CD4-positive, alpha-beta T cell treated with Interleukin-10 for 1 hour (primary cell): Measurements from ENCODE around the gene HOMER2.
"Not testable (repeated sequence)": the region's sequence is repeated elsewhere in the genome, so short reads cannot be mapped to it uniquely, and the experiment has no call there.

Experiments
- DNase-seq: peaks from one replicate; pipeline ENCODE4 v3.0.0-alpha.2; 2020

HOMER2 gene

DNA sequence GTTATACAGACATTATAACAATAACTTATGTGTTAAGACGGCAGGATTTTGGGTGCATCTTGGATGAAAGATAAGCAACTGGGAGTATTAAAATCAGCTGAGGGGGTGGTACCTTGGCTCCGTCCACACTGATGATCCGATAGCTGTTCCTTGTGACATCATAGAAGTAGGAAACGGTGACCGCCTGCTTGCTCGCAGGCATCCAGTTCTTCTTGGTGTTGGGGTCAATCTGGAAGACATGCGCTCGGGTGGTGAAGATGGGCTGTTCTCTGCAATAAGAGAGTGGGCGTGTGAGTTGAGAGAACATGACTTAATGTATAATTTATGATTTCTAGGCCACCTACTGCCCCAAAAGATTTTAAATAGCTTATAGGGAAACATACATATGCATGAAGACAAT is 59.9 kb downstream of the HOMER2 start:
- DNase-seq, result no peak

DNA sequence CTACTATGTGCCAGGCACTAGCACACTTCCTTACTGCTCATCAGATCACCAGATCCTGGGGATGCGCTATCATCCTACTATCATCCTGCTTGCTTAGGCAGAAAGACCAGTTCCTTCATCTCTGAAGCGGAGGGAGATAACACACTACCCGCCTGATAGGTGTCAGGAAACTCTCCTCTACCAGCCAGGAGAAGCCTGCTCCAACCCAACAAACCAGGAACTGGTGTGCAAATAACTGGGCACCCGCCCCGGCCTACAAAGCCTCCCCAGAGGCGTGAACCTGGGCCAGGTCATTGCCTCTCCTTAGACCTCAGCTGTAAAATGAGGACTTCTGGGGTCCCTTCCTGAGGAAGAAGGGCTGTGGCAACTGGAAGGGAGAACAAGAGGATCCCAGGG is 61.5 kb downstream of the HOMER2 start:
- no peak for DNase-seq

DNA sequence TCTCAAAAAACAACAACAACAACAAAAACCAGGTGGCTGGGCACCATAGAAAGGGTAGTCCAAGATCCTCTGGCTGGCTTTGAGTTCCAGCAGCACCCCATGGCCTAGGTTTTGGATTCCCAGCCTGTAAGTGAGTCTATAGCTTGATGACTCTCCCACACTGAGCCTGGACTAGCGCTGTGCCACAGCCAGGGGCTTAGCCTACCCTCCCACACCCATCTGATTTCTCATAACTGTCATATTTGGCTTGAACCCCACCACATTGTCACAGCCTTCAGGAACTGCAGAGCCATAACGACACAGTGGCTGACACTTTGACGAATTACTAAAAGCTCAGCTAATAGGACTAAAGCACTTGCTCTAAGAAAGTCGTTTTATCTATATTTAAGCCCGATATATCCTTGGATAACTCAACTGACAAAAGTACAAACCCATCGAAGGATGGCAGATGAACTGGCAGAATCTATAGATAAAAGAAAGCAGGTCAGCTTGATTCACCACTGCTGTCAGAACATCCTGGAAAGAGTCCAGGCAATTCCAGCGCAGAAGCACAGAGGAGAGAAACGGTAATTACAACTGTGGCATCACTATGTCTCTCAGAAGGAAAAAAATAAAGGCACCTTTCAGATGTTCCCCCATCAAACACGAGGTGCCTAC is 62.1 kb downstream of the HOMER2 start:
- no peak for DNase-seq

DNA sequence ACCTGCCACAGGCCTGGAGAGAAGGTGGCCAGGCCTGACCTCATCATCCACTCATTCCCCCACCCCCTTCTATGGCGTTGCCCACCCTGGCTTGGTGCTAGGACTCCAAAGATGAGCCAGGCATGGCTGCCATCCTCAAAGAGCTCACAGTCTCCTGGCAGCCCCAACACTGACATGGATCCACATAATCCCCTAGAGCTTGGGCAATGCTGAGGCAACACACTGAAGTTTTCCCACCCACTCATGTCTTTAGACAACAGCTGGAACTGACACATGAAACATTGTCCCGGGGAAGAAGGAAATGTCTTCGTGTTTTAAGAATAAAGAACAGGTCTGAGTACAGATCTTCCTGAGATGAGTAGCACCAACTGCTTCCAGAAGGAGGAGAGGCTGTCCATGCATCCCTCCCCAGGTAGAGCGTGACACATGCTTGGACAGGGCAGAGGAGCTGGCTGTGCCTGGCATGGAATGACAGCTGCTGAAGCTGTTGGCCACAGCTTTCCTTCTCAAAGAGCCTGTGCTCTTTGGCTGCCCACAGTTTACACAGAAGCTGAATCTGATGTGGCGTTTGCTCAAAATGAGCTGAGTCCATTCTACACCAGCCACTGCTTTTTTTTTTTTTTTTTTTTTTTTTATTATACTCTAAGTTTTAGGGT is 70.1 kb downstream of the HOMER2 start:
- DNase-seq, result no peak

DNA sequence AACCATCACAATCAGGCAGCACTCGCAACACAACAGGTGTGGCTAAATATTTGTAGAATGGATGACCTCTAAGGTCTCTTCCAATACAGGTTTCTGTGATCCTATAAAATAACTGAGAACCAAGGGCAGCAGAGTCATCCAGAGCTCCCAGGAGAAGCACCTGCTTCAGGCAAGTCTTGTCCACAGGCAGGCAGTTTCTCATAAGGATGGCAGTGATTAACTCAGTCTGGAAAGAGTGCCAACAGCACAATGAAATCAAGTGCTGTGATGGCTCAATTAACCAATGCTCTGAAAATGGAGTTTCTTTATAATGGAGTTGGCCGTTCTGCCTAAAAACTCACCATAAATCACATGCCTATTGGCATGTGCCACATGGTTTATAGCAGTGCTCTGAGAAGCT is 70.8 kb downstream of the HOMER2 start:
- no peak for DNase-seq

DNA sequence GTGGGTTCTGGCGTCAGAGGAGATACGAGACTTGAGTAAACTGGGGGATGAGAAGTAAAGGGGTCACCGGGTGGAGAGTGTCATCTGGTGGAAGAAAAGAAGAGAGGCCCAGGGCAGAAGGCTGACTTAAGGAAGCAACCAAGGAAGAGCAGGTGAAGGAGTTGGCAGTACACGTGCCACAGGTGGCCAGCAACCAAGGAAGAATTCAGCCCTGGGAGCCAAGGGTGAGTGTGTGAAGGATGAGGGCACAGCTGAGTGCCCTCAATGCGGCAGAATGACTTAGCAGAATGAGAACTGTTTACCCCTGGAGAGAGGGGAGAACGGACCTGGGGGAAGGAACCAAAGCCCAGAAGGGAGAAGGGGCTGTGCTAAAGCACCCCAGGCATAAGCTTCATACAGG is 71.8 kb downstream of the HOMER2 start:
- no peak for DNase-seq

DNA sequence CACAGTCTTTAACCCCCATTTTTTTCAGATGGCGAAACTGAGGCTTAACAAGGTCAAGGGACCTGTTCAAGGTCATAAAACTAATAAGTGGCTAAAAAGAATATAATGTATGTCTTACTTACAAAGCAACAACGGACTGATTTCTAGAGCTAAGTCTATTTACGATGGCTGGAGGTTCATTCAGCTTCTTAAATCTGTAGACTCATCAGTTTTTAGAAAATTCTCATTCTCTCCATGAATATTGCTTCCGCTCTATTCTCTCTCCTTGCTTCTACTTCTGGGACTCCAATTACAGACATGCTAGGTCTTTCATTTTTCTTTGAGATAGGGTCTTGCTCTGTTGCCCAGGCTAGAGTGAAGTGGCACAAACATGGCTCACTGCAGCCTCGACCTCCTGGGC is 74.2 kb downstream of the HOMER2 start:
- DNase-seq, result no peak

DNA sequence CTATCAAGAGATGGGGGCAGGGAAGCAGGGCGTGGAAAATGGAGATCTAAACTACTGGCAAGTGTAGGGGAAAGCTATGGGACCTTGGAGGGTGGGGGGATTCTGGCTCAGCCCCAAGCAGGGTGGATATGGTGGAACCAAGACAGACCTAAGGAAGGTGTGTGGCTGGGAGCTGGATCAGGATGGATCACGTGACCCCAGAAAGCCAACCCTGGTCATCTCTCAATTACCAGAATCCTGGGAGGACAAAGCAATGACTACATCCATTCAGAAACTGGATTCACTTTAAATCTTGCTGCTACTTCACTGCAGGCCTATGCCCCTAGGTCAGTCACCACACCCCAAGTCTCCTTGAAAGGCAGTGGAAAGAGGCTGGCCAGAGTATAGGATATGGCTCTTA is 74.7 kb downstream of the HOMER2 start:
- DNase-seq, result no peak

DNA sequence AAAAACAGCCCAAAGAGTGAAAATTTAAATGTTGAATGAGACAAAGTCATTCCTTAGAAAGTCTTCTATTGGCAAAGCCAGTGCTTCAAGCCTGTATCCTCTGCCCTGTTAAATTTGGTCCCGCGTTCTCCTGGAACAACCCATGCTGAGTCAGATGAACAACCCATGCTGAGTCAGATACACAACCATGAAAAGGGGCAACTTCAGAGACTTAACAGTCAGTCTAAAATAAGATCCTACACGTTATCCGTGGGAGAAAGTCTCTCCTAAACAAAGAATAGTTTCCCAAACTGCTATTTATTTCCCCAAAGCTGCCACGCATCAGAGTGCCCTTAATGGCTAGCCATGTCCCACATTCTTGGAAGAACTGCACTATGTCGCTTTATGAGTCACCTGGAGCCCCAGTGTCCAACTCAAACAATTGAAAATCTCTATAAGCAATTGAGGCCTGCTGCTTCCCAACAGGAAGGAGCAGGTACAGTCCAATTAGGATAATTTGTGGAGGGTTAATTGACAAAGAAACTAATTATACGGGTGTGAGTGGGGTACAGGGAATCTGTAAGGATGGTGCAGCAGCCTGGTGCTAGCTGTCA is 77.0 kb downstream of the HOMER2 start:
- DNase-seq, result no peak

DNA sequence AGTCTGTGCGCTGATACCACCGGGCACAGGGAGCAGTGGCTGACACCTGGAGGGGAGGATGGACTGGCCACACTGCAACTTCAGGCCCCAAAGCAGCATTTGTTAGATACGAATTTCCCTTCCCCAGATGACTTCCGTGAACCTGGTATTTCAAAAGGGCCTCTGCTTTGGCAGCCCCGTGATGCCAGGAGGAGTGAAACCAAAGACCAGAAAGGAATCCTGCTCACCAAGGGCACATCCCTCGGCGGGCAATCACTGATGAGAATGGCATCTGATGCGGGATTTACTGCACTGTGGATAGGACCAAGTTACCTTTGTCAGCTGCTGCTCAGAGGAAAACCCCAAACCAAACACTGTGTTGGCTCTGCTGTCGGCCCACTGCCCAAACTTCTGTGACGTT is 77.6 kb downstream of the HOMER2 start:
- DNase-seq, result no peak

DNA sequence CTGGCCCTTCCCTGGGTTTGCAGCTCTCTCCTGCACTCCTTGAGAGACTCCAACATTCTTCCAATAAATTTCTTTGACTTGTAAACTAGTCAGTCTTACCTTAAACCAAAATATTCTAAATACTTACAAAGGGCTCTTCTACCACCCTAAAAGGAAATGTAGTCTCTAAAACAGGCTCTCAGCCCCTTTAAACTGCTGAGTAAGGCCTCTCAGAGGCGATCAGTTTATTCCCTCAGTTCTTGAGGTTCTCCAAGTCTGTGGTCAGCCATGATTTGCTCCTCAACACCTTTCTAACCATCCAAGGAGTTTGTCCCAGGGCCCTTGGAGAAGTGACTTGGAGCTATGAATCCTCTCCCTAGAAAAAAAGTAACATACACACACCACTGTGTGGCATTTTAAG is 78.3 kb downstream of the HOMER2 start:
- no peak for DNase-seq

DNA sequence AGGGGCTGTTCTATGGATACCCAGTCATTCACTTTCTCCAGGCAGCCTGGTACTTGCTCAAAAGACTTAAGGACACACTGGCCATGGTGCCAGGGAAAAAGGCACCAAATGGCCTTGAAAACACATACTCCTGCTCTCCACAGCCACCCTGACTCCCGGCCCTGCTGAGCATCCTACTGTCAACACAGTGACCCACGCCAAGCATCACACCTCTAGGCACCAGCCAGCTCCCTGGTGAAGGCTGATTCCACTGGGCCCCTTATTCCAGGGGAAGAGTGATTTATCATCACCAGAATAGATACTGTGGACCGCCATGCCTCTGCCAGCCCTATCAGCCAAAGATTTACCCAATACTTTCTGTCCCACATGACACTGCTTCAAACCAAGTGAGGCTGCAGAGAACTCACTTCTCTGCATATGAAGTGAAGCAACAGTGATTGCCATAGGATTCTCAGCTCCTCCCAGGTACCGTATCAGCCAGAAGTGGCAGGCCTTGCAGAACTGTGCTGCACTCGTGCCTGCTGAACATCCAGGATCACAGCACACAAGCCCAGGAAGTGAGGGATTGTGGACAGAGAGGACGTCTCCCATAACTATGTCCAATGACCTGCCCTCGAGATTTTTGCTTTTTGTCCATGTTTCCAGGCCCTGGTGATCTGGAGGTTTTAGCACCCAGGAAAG is 79.4 kb downstream of the HOMER2 start:
- no peak for DNase-seq

DNA sequence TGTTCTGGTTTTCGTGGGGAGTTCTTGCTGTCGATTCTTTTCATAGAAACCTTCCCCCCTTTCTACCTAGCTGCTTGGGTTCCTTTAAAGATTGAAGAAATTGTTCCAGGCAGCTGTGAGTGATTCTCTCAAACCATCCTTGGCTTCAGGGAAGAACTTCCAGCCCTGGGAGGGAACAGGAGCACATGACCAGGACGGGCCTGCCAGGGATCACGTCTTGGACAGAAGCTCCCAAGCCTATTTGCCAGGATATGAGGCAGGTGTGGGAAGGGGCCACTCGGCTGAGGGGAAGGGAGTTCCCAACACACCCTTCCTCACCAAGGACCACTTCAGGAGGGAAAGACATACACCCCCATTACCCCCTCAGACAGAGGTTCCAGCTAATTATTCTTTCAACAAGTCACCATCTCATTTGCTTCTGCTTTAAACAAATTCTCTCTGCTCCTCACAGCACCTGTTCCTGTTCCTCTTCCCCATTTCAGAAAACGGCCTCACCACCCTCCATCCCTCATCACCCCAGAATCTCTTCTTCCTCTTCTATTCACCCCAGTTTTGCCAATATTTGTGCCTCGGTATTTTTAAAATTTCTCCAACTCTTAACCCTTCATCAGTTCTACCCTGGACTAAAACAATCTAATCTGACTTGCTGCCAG is 80.6 kb downstream of the HOMER2 start:
- DNase-seq, result no peak

DNA sequence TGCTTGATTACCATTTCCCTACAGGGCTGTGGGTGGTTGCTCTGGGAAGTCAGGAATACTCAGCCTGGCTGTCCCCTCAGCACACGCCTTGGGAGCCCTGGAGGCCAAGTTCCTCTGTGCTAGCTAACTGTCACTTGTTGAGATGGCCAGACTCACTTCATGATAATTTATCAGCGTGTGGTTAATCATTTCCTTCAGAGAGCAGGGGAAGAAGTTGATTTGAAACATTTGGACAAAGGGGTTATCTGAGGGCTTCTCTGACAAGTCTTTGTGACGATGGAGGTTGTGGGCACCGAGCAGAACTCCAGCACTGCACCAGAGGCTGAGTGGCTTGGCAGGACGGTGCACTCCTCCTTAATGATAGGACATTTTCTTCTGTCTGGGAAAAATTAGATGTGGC is 81.2 kb downstream of the HOMER2 start:
- DNase-seq, result no peak

DNA sequence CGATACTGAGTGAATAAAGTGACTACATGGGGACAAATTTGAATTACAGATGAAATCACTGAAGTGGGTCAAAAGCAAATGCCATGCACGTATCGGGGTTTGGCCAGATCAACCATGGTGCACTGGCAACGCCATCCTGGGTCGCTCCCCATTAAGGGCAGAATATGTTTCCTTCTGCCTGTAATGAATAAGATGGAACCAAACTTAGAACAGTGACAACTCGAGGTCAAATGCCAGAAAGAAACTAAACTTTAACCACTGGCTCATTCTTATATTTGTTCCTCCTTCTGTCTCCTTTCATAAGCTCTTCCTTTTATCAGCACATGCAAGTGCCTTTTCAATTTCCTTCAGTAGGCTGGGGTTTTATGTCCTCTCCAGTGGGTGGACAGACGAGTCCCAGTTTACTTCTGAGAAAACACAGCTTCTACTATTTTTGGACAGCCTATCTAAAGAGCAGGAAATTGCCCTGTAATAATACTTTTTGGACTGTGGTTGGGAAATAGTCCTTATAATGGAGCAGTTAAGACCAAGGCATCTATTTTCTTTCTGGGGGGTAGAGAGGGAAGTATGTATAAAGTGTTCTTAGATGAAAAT is 81.7 kb downstream of the HOMER2 start:
- no peak for DNase-seq

DNA sequence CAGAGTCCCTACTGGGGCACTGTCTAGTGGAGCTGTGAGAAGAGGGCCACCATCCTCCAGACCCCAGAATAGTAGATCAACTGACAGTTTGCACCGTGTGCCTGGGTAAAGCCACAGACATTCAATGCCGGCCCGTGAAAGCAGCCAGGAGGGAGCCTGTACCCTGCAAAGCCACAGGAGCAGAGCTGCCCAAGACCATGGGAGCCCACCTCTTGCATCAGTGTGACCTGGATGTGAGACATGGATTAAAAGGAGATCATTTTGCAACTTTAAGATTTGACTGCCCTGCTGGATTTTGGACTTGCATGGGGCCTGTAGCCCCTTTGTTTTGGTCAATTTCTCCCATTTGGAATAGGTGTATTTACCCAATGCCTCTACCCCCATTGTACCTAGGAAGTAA is 86.5 kb downstream of the HOMER2 start:
- not testable (repeated sequence) for DNase-seq

DNA sequence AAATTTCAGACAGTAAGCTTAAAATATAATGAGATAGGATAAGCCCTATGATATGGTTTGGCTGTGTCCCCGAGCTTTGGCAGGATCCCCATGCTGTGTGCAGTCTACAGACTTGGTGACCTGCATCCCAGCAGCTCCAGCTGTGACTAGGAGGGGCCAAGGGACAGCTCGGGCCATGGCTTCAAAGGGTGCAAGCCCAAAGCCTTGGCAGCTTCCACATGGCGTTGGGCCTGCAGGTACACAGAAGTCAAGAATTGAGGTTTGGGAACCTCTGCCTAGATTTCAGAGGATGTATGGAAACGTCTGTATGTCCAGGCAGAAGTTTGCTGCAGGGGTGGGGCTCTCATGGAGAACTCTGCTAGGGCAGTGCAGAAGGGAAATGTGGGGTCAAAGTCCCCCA is 86.9 kb downstream of the HOMER2 start:
- DNase-seq, result not testable (repeated sequence)

DNA sequence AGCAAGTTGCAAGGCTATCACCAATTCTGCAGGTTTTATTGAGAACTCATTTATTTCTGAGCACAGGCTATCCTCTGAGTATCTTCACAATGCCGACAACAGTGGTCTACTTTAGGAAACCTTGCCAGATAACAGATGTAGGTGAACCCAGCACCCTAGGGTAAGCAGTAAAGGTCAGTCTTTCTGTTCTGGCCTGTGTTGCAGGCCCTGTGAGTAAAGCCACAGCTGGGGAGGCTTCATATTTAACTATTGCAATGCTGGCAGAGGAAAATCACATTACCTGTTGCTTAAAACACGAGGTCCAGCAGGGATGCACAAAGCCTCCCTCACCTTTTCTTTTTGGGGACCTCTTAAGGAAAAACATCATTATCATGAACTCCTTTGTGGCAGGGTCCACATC is 87.6 kb downstream of the HOMER2 start:
- no peak for DNase-seq

DNA sequence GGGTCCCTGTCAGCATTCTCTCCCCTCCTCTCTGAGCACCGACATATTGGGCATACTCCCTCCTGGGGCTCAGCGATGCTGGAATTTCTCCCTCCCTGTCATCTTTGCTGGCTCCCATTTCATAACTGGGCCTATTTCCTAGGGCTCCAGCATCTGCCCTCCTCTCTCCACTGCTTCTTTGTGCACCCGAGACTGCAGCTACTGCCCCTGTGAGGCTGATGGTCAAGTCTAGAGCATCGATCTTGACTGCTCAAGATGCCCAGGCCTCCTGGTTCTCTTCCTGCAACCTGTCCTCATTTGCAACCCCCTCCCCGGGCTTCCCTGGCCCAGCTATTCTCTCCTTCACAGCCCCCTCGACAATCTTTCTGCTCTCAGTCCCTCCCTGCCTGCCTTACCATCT is 89.6 kb downstream of the HOMER2 start:
- no peak for DNase-seq

DNA sequence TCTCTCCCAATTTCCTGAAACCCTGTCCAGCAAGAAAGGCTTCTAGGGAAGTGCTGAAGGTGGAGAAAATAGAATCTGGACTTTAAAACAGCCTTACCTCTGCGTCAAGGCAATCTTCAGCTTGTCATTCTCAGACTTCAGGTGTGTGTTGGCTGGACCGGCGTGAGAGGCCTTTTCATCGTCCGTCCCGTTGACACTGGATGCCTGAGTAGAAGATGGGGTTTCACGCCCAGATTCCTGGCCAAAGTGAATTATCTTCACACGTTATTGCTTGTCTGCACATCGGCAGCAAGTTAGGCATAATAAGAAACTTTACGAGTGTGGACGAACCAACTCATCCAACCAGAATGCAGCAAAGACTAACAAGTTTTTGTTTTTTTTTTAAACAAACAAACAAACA is 93.6 kb downstream of the HOMER2 start:
- no peak for DNase-seq

DNA sequence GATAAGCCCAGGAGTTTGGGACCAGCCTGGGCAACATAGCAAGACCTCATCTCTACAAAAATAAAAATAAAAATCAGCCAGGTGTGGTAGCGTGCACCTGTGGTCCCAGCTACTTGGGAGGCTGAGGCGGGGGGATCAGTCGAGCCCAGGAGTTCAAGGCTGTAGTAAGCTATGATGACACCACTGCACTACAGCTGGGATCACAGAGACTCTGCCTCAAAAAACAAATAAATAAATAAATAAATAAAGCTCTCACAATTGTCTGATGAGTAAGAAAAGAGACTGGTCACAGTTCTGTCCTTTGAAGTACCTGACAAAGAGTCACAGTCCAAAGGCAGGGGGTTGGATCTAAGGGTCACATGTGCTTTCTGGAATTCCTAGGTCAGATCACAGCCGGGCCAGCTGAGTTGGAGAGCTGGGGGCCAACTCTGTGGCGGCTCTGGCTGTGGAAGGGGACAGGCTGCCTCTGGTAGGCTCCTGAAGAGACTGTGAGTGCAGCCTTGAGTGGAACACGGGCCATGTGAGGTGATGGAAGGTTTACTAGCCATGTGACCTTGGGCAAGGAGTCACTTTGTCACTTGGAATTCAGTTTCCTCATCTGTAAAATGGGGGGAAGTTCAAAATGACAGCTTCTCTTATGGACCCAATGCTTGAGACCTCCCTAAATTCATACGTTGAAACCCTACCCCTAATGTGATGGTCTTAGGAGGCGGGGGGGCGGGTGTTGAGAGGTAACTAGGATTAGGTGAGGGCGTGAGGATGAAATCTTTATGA is 95.9 kb downstream of the HOMER2 start:
- DNase-seq, result no peak
